ENCODE results near the gene CISH.

Gene CISH

GRCh38 chr3:50592568-50592967, 19.0 kb downstream of the CISH start:
- DNase-seq, result no peak

- DNase-seq, result no peak
These were observed 20.3 kb downstream of the CISH start for GRCh38 chr3:50591196-50591741.

GRCh38 chr3:50588759-50589433, 22.7 kb downstream of the CISH start:
- no peak for DNase-seq

- DNase-seq, result peak; percentile 62
These were observed 23.5 kb downstream of the CISH start for GRCh38 chr3:50587806-50588758.

- no peak for DNase-seq
These were observed 24.2 kb downstream of the CISH start for GRCh38 chr3:50587373-50587772.

- no peak for DNase-seq
These were observed 24.9 kb downstream of the CISH start for GRCh38 chr3:50586763-50587070.

- no peak for DNase-seq
These were observed 25.4 kb downstream of the CISH start for GRCh38 chr3:50585919-50586762.

GRCh38 chr3:50584391-50584790, 27.2 kb downstream of the CISH start:
- DNase-seq, result no peak

- DNase-seq, result no peak
These were observed 27.7 kb downstream of the CISH start for GRCh38 chr3:50583897-50584296.

GRCh38 chr3:50582083-50582482, 29.5 kb downstream of the CISH start:
- DNase-seq, result no peak

- no peak for DNase-seq
These were observed 30.1 kb downstream of the CISH start for GRCh38 chr3:50581459-50581842.

GRCh38 chr3:50580683-50581458, 30.7 kb downstream of the CISH start:
- no peak for DNase-seq

- DNase-seq, result no peak
These were observed 34.2 kb downstream of the CISH start for GRCh38 chr3:50577348-50577747.

GRCh38 chr3:50575372-50575771, 36.2 kb downstream of the CISH start:
- DNase-seq, result no peak

- no peak for DNase-seq
These were observed 37.1 kb downstream of the CISH start for GRCh38 chr3:50574444-50574831.

GRCh38 chr3:50573566-50574443, 37.8 kb downstream of the CISH start:
- peak; percentile 56 for DNase-seq

- DNase-seq, result no peak
These were observed 38.7 kb downstream of the CISH start for GRCh38 chr3:50572801-50573371.

GRCh38 chr3:50572158-50572557, 39.4 kb downstream of the CISH start:
- peak; percentile 79 for DNase-seq

- no peak for DNase-seq
These were observed 40.1 kb downstream of the CISH start for GRCh38 chr3:50571486-50571885.

- no peak for DNase-seq
These were observed 40.9 kb downstream of the CISH start for GRCh38 chr3:50570508-50571279.
